AML-193 (cell line): ENCODE data around the gene ELOF1.

ENCODE experiments used
- DNase-seq, 2 experiments: peaks; one replicate each; lab custom pipeline; 2025; lab: John Stamatoyannopoulos, UW

Gene ELOF1

GRCh38 chr19:11535792-11536595 lies 23.0 kb downstream of the ELOF1 start:
- DNase-seq: peak; percentile 27 to 34

- no peak for DNase-seq
Observed at GRCh38 chr19:11534948-11535347, 24.1 kb downstream of the ELOF1 start.

GRCh38 chr19:11534538-11534937 lies 24.5 kb downstream of the ELOF1 start:
- DNase-seq: no peak

- peak; percentile 57 to 64 for DNase-seq
Observed at GRCh38 chr19:11530432-11530831, 28.6 kb downstream of the ELOF1 start.

- peak; percentile 90 to 95 for DNase-seq
Observed at GRCh38 chr19:11528551-11529341, 30.3 kb downstream of the ELOF1 start, which contains the start of gene ECSIT. Gene ECSIT (minus strand): TSS chr19:11529134. CDS start chr19:11519170, 9,964 bp downstream.

GRCh38 chr19:11519138-11519537 lies 39.9 kb downstream of the ELOF1 start:
- DNase-seq: no peak

- no peak for DNase-seq
Observed at GRCh38 chr19:11513946-11514345, 45.1 kb downstream of the ELOF1 start.

- no peak for DNase-seq
Observed at GRCh38 chr19:11510444-11510843, 48.6 kb downstream of the ELOF1 start.

- DNase-seq: no peak
Observed at GRCh38 chr19:11507370-11508078, 51.5 kb downstream of the ELOF1 start.

- DNase-seq: no peak
Observed at GRCh38 chr19:11506967-11507366, 52.1 kb downstream of the ELOF1 start.

GRCh38 chr19:11506101-11506555 lies 52.9 kb downstream of the ELOF1 start:
- peak; percentile 21 to 64 for DNase-seq

- DNase-seq: peak; percentile 86 to 87
Observed at GRCh38 chr19:11505504-11506100, 53.4 kb downstream of the ELOF1 start, which contains the start of gene ZNF653. Gene ZNF653 (minus strand): TSS chr19:11505839. CDS start chr19:11505786, 53 bp downstream.

- DNase-seq: peak; percentile 81 to 86
Observed at GRCh38 chr19:11505032-11505503, 54.0 kb downstream of the ELOF1 start.

GRCh38 chr19:11504502-11505031 lies 54.5 kb downstream of the ELOF1 start:
- no peak for DNase-seq
